22Rv1 (cell line): ENCODE results near the gene SRPRA.

Experiments used
- ZFX ChIP-seq: fragments of 450-650 bp; IDR thresholded peaks from 2 replicates; pipeline ENCODE4 v1.6.1; 2017; ENCODE audit warnings: antibody characterized with exemption, borderline replicate concordance
- TF ChIP-seq, protein P1 (sequence below): fragments of 450-650 bp; IDR thresholded peaks from 2 replicates; pipeline ENCODE4 v1.5.1; 2017; ENCODE audit warnings: mild to moderate bottlenecking

DNA sequence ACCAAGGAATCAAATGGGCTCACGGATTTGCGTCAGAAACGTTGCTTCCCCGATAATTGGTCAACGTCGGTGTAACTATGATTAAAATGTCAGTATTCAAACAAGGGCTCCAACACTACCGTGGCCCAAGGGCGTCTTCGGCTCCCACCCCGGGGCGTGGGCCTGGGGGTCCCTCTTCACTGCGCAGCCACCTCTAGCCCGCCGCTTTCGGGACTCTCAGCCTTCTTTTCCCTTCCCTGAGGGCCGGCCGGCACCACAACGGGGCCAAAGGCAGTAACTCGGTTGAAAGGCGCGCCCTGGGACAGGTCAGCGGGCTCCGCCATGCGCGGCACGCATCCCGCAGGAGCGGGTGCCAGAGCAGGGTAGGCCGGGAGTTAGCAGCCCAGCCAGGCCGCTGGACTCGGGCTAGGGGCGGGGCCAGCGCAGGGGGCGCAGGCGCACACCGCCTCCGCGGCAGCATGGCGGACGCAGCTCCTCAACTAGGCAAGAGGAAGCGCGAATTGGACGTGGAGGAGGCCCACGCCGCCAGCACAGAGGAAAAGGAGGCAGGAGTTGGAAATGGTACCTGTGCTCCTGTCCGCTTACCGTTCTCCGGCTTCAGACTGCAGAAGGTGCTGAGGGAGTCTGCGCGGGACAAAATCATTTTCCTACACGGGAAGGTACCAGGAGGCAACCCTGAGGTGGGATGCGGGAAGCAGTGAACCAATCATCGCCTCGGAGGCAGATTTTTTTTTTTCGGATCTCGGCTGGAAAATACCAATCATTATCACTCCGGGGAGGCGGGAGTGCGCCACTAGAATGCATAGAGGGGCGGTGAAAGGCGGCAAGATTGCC lies 35.1 kb upstream of the SRPRA start, which contains the start of gene DCPS:
- TF ChIP-seq, protein P1, sequence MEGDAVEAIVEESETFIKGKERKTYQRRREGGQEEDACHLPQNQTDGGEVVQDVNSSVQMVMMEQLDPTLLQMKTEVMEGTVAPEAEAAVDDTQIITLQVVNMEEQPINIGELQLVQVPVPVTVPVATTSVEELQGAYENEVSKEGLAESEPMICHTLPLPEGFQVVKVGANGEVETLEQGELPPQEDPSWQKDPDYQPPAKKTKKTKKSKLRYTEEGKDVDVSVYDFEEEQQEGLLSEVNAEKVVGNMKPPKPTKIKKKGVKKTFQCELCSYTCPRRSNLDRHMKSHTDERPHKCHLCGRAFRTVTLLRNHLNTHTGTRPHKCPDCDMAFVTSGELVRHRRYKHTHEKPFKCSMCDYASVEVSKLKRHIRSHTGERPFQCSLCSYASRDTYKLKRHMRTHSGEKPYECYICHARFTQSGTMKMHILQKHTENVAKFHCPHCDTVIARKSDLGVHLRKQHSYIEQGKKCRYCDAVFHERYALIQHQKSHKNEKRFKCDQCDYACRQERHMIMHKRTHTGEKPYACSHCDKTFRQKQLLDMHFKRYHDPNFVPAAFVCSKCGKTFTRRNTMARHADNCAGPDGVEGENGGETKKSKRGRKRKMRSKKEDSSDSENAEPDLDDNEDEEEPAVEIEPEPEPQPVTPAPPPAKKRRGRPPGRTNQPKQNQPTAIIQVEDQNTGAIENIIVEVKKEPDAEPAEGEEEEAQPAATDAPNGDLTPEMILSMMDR: no peak
- TF ChIP-seq ZFX: no peak
